Gastrocnemius medialis (tissue), 4 donors: Measurements from ENCODE around the gene SNX1.

ENCODE experiments used
- POLR2A ChIP-seq, 2 donors: fragments of 450-650 bp; IDR thresholded peaks; one replicate each; pipeline ENCODE4 v1.6.1; 2017; ENCODE audit warnings: antibody characterized with exemption in 2 of 2, mild to moderate bottlenecking in 2 of 2, moderate library complexity in 2 of 2
- TF ChIP-seq, protein P1 (sequence below), 5 experiments: fragments of 450-650 bp in 3 of 5; fragments of 200-600 bp in 2 of 5; sonication (generic) in 2 of 5; IDR thresholded peaks in 4 of 5; conservative IDR thresholded peaks in 1 of 5; 1 replicate in 4 of 5; 2 replicates in 1 of 5; pipeline ENCODE4 v1.5.1; 2016 to 2019; ENCODE audit warnings: antibody characterized with exemption in 5 of 5, mild to moderate bottlenecking in 3 of 5, moderate library complexity in 3 of 5

DNA sequence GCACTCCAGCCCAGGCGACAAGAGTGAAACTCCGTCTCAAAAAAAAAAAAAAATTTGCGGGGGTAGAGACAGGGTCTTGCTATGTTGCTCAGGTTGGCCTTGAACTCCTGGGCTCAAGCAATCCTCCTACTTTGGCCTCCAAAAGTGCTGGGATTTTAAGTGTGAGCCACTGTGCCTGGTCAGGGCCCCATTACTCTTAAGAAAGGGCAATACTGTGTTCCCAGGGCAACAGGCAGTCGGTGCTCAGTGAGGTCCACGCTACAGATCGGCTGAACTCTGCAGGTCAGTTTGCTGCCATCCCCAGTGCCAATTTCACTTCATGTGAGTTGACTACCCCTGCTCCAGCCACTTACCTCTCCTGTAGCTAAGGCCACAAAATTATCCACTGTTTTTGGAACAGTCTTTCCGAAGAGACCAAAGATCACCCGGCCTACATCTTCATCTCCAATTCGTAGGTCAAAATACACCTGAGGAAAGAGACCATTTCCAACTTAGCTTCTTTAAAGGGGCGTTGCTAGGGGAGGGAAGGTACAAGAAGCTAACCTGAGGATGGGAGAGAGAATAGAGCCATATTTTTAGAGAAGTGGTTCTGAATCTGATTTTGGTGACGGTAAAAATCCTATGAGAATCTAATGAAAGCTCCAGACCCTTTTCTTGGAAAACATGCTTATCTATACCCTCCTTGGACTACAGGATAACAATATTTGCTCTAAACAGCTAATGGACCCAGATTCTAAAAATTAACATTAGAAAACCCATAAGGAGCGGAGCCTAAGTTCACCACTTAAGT, 66.1 kb downstream of the SNX1 start:
- TF ChIP-seq, protein P1, sequence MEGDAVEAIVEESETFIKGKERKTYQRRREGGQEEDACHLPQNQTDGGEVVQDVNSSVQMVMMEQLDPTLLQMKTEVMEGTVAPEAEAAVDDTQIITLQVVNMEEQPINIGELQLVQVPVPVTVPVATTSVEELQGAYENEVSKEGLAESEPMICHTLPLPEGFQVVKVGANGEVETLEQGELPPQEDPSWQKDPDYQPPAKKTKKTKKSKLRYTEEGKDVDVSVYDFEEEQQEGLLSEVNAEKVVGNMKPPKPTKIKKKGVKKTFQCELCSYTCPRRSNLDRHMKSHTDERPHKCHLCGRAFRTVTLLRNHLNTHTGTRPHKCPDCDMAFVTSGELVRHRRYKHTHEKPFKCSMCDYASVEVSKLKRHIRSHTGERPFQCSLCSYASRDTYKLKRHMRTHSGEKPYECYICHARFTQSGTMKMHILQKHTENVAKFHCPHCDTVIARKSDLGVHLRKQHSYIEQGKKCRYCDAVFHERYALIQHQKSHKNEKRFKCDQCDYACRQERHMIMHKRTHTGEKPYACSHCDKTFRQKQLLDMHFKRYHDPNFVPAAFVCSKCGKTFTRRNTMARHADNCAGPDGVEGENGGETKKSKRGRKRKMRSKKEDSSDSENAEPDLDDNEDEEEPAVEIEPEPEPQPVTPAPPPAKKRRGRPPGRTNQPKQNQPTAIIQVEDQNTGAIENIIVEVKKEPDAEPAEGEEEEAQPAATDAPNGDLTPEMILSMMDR (IDR thresholded peaks at IDR 0.05 in 4 of 5, conservative IDR thresholded peaks at IDR 0.05 in 1 of 5): no peak
- no peak for TF ChIP-seq POLR2A (IDR thresholded peaks at IDR 0.05)
